Measurements from ENCODE around the gene REEP1.

DNA sequence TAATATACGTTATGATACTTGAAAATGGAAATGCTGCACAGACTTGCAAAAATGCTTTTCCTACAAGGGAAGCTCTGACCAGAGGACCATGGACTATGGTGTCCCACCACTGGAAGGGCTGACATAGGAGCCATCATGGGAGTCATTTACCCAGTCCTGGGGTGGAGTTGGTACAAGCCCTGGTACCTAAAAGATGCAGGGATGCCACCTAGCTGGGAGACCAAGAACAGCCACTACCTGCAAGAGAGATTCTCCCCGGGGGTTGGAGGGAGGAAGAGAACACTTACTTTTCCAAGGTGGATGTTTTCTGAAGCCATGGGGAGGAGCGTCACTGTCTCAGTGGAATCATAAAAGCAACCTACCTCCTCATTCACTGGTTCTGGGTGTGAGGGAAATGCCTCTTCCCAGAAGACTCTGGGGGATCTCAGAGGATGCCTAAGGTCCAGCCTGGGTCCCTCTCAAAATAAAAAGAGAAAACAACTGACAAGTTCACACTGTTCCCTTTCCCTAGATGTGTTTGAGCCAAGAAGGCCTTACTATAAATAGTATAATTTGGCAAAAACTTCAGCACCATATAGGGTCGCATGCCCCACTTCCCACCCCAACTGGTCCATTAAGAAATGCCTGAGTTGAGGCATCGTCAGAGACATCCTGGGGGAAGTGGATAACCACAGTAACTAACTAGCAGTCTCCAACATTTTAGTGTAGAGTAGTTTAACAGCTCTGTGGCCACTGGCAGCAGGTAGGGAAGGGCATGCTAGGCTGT, 39.9 kb downstream of the REEP1 start:
- TF ChIP-seq, protein P1, sequence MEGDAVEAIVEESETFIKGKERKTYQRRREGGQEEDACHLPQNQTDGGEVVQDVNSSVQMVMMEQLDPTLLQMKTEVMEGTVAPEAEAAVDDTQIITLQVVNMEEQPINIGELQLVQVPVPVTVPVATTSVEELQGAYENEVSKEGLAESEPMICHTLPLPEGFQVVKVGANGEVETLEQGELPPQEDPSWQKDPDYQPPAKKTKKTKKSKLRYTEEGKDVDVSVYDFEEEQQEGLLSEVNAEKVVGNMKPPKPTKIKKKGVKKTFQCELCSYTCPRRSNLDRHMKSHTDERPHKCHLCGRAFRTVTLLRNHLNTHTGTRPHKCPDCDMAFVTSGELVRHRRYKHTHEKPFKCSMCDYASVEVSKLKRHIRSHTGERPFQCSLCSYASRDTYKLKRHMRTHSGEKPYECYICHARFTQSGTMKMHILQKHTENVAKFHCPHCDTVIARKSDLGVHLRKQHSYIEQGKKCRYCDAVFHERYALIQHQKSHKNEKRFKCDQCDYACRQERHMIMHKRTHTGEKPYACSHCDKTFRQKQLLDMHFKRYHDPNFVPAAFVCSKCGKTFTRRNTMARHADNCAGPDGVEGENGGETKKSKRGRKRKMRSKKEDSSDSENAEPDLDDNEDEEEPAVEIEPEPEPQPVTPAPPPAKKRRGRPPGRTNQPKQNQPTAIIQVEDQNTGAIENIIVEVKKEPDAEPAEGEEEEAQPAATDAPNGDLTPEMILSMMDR (IDR thresholded peaks at IDR 0.05) = peak in 1 of 4 donors; percentile 22
- no peak for TF ChIP-seq POLR2A (IDR thresholded peaks at IDR 0.05)
